Breast epithelium (tissue), 3 donors: ENCODE results near the gene RABAC1.

Source experiments
- CTCF ChIP-seq, 3 donors: fragments of 450-650 bp; IDR thresholded peaks; one replicate each; pipeline ENCODE4 v1.5.1; 2016 to 2017; ENCODE audit warnings: antibody characterized with exemption in 3 of 3, mild to moderate bottlenecking in 3 of 3, moderate library complexity in 3 of 3
- POLR2AphosphoS5 ChIP-seq, 3 donors: sonication (generic); formaldehyde crosslinking; IDR thresholded peaks; one replicate each; pipeline ENCODE4 v1.6.1; 2017; ENCODE audit warnings: antibody characterized with exemption in 3 of 3

- TF ChIP-seq CTCF (IDR thresholded peaks at IDR 0.05): no peak
- TF ChIP-seq POLR2AphosphoS5 (IDR thresholded peaks at IDR 0.05): no peak
Measured at GRCh38 chr19:41932259-41932719, 26.8 kb downstream of the RABAC1 start.
